Measurements from ENCODE around the gene ADM2.

Gene ADM2

DNA sequence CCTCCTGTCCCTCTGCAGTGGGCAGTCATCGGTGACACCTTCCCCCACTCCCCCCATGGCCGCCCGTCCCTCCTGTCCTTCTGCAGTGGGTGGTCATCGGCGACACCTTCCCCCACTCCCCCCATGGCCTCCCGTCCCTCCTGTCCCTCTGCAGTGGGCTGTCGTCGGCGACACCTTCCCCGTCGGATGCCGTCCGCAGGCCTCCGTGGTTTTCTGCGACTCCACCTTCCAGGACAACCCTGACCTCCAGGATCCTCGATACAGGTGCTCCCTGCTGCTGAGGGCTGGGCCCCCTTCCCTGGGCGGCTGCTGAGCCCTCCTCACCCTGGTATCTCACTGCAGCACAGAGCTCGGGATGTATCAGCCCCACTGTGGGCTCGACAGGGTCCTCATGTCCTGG is 7.5 kb downstream of the ADM2 start:
- Mint-ChIP-seq H3K27me3 (ENCODE audit: low read depth, poor library complexity) (peaks cover 10% of the 10 kb centered on the region), H3K9me3 (no peaks in the 10 kb centered on the region), H3K4me3 (no peak overlapping the region), H3K27ac (no peak overlapping the region), H3K36me3 (ENCODE audit: low read depth) (no peaks in the 10 kb centered on the region), H3K4me1 (peaks cover 34% of the 10 kb centered on the region)
- TF ChIP-seq, protein P1, sequence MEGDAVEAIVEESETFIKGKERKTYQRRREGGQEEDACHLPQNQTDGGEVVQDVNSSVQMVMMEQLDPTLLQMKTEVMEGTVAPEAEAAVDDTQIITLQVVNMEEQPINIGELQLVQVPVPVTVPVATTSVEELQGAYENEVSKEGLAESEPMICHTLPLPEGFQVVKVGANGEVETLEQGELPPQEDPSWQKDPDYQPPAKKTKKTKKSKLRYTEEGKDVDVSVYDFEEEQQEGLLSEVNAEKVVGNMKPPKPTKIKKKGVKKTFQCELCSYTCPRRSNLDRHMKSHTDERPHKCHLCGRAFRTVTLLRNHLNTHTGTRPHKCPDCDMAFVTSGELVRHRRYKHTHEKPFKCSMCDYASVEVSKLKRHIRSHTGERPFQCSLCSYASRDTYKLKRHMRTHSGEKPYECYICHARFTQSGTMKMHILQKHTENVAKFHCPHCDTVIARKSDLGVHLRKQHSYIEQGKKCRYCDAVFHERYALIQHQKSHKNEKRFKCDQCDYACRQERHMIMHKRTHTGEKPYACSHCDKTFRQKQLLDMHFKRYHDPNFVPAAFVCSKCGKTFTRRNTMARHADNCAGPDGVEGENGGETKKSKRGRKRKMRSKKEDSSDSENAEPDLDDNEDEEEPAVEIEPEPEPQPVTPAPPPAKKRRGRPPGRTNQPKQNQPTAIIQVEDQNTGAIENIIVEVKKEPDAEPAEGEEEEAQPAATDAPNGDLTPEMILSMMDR (IDR thresholded peaks at IDR 0.05) = no peak
- no peak for DNase-seq

DNA sequence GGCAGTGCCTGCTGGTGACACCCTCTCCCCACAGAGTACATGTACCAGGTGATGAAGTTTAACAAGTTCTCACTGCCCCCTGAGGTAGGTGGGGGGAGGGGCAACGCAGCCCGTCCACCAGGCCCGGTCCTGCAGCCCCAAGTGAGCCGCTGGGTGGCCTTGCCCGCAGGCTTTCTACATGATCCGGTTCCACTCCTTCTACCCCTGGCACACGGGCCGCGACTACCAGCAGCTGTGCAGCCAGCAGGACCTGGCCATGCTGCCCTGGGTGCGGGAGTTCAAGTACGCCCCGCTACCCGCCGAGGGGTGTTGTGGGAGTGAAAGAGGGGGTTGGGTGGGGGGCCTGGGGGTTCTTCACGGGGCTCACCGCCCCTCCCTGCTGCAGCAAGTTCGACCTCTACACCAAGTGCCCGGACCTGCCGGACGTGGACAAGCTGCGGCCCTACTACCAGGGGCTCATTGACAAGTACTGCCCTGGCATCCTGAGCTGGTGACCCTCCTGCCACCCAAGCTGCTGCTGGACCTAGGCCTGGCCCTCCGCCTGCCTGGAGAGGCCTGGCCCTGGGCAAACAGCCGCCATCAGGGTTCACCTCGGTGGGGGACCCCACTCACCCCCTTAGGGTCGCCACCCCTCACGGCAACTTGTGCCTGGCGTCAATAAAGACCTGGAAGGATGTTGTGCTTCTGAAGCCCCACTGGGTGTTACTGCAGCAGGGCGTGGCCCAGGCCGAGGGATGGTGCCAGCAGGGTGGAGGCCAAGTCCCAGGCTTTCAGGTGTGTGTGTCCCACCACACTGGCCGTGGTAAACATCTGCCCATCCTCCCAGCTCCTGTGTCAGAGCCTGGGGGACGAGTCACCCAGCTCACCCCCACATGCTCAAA is 8.3 kb downstream of the ADM2 start:
- Mint-ChIP-seq H3K4me1 (peaks cover 29% of the 10 kb centered on the region), H3K9me3 (no peaks in the 10 kb centered on the region), H3K27me3 (ENCODE audit: low read depth, poor library complexity) (peaks cover 14% of the 10 kb centered on the region), H3K36me3 (ENCODE audit: low read depth) (no peaks in the 10 kb centered on the region), H3K27ac (no peak overlapping the region), H3K4me3 (no peak overlapping the region)
- no peak for DNase-seq
- TF ChIP-seq, protein P1 (IDR thresholded peaks at IDR 0.05) = no peak

DNA sequence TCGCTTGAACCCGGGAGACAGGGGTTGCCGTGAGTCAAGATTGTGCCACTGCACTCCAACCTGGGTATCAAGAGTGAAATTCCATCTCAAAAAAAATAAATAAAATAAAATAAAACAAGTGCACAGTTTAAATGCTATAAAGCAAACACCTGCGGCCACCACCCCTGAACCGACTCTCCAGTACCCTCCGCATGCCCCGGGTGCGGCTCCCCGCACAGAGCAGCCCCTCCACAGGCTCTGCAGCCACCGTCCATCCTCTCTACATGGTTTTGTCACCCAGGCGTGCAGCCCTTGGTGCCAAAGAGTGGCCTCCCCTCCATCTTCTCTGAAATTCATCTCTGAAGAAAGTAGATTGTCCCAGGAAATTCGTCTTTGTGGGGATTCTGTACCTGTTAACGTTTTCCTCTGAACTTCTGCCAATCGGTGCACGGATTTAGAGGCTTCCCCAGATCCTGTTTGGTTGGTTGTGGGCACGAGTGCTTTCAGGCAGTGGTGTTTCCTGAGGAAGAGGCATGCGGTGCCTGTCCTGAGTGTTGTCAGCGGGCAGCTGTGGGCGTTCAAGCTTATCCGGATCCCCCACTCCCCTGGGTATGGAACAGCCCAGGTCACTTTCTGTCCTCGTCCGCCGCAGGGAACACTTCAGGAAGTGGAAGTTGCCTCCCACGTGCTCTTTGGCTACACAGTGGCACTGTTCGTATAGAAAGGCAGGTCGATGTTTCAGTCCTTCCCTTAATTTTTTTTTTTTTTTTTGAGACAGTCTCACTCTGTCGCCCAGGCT is 9.4 kb downstream of the ADM2 start:
- Mint-ChIP-seq H3K4me3 (peak overlapping the region; percentile 15), H3K4me1 (peaks cover 22% of the 10 kb centered on the region), H3K9me3 (no peaks in the 10 kb centered on the region), H3K36me3 (ENCODE audit: low read depth) (no peaks in the 10 kb centered on the region), H3K27me3 (ENCODE audit: low read depth, poor library complexity) (peaks cover 10% of the 10 kb centered on the region), H3K27ac (peak overlapping the region; percentile 39)
- TF ChIP-seq, protein P1 (IDR thresholded peaks at IDR 0.05) = no peak
- no peak for DNase-seq

DNA sequence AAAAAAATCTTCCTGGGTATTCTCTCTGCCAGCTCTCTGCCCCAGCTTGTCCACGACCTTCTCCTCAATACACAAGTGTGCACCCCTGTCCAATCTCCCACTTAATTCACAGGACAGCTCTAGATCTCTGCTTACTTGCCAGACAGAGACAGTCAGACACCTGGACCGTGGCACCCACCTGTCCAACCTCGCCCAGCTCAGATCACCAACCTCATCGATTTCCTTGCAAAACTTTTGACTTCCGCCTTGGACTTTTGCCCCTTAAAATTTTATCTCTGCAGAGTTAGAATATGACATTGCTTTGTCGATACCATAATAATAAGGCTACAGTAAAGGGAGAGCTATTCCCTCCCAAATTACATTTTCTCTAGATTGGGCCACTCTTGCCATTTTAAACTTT is 15.8 kb downstream of the ADM2 start:
- no peak for DNase-seq
- Mint-ChIP-seq H3K4me3 (no peak overlapping the region), H3K9me3 (no peaks in the 10 kb centered on the region), H3K36me3 (ENCODE audit: low read depth) (no peaks in the 10 kb centered on the region), H3K27ac (no peak overlapping the region), H3K4me1 (peaks cover 20% of the 10 kb centered on the region), H3K27me3 (ENCODE audit: low read depth, poor library complexity) (peaks cover 11% of the 10 kb centered on the region)
- TF ChIP-seq, protein P1 (IDR thresholded peaks at IDR 0.05) = no peak

DNA sequence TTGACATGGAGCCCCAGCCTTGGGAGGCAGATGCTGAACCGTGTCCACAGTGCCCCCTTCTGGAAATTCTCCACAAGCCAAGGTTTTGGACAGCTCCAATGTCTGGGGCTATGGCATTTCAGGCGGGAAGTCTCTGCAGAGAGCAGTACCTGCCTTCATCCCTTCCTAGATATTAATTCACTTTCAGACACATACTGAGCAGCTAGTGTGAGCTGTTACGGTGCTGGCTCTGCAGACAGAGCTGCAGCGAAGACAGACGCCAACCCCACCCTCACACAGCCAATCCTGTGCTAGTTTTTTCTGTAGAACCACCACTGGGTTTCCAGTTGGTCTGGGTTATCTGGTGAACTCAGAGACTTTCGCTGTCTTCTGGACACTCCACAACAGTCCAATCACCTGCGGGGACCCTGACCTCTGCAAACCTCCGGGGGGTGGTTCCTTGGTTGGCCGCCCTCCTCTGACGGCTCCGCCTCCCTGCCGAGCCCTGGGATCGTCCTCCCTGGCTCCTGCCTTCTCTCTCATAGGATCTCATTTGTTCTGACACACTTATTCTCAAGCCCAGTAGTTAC is 17.1 kb downstream of the ADM2 start:
- H3K4me3 Mint-ChIP-seq = peak overlapping the region; percentile 15
- no peaks in the 10 kb centered on the region for H3K9me3 Mint-ChIP-seq

More for the DNA sequence above, 17.1 kb downstream of the ADM2 start:
- H3K36me3 Mint-ChIP-seq (ENCODE audit: low read depth) = no peaks in the 10 kb centered on the region
- peaks cover 13% of the 10 kb centered on the region for H3K27me3 Mint-ChIP-seq (ENCODE audit: low read depth, poor library complexity)
- peak; percentile 71 for DNase-seq
- peaks cover 20% of the 10 kb centered on the region for H3K4me1 Mint-ChIP-seq
- H3K27ac Mint-ChIP-seq = peak overlapping the region; percentile 46
- TF ChIP-seq, protein P1 (IDR thresholded peaks at IDR 0.05) = peak; percentile 56

Data from nephron progenitor cell (in vitro differentiated cells).